HG02970 (cell line): ENCODE measurements around the gene MDFIC.

Experiments
- ATAC-seq: cut with Tn5 transposase; IDR thresholded peaks from one replicate; pipeline ENCODE4 v1.9.1; 2021; ENCODE audit warnings: mild to moderate bottlenecking, moderate library complexity, moderate number of reproducible peaks; ENCODE audit not compliant: unreplicated experiment, low FRiP score

MDFIC gene

GRCh38 chr7:114986190-114987180 lies 64.6 kb downstream of the MDFIC start:
- ATAC-seq: no peak

- ATAC-seq: no peak
Measured at GRCh38 chr7:114988026-114988425, 66.1 kb downstream of the MDFIC start.

- ATAC-seq: no peak
Measured at GRCh38 chr7:114988755-114989375, 67.0 kb downstream of the MDFIC start.

GRCh38 chr7:114989531-114989930 lies 67.6 kb downstream of the MDFIC start:
- ATAC-seq: no peak

- no peak for ATAC-seq
Measured at GRCh38 chr7:114997487-114998404, 75.9 kb downstream of the MDFIC start.

GRCh38 chr7:115004121-115004520 lies 82.2 kb downstream of the MDFIC start:
- ATAC-seq: no peak

- ATAC-seq: no peak
Measured at GRCh38 chr7:115005251-115005650, 83.4 kb downstream of the MDFIC start.

GRCh38 chr7:115005953-115006352 lies 84.1 kb downstream of the MDFIC start:
- no peak for ATAC-seq

- no peak for ATAC-seq
Measured at GRCh38 chr7:115007751-115008150, 85.9 kb downstream of the MDFIC start.

GRCh38 chr7:115008465-115009114 lies 86.7 kb downstream of the MDFIC start:
- no peak for ATAC-seq

- ATAC-seq: no peak
Measured at GRCh38 chr7:115009139-115009538, 87.2 kb downstream of the MDFIC start.

GRCh38 chr7:115009736-115010440 lies 88.0 kb downstream of the MDFIC start:
- ATAC-seq: no peak

- no peak for ATAC-seq
Measured at GRCh38 chr7:115010441-115010820, 88.5 kb downstream of the MDFIC start.

GRCh38 chr7:115013886-115014285 lies 92.0 kb downstream of the MDFIC start:
- no peak for ATAC-seq

- no peak for ATAC-seq
Measured at GRCh38 chr7:115014794-115015193, 92.9 kb downstream of the MDFIC start.

- no peak for ATAC-seq
Measured at GRCh38 chr7:115015619-115016018, 93.7 kb downstream of the MDFIC start.

- ATAC-seq: no peak
Measured at GRCh38 chr7:115019882-115020605, 98.2 kb downstream of the MDFIC start.

GRCh38 chr7:115023219-115023618 lies 101.3 kb downstream of the MDFIC start:
- no peak for ATAC-seq

GRCh38 chr7:115024276-115024675 lies 102.4 kb downstream of the MDFIC start:
- no peak for ATAC-seq
